Osteoblast (primary cell): ENCODE results near the gene ARHGEF6. TPM values are rescaled to one million over a fixed set of nuclear protein-coding genes. Genes with fewer than 3 reads are reported as not detected.

Experiments
- DNase-seq: peaks from one replicate; pipeline ENCODE4 v3.0.0; 2011; ENCODE audit warnings: low spot score, mixed read lengths; ENCODE audit not compliant: insufficient read length; ENCODE audit errors: missing footprints
- H2AFZ ChIP-seq: 2 replicates; pipeline ENCODE4 v1.6.0; 2011; ENCODE audit warnings: mild to moderate bottlenecking, low read length
- H3K27ac ChIP-seq: 2 replicates; pipeline ENCODE4 v1.5.1; 2011; ENCODE audit warnings: mild to moderate bottlenecking, low read depth, low read length, moderate library complexity
- H3K27me3 ChIP-seq: 2 replicates; pipeline ENCODE4 v1.6.0; 2012; ENCODE audit warnings: mild to moderate bottlenecking, control low read depth, inconsistent platforms, low read length, moderate library complexity; ENCODE audit not compliant: insufficient read depth
- H3K36me3 ChIP-seq: 2 replicates; pipeline ENCODE4 v1.5.1; 2011; ENCODE audit warnings: mild to moderate bottlenecking, low read length, control low read depth, moderate library complexity; ENCODE audit not compliant: insufficient read depth
- H3K4me1 ChIP-seq: 2 replicates; pipeline ENCODE4 v1.5.1; 2011; ENCODE audit warnings: mild to moderate bottlenecking, low read length, control low read depth, moderate library complexity; ENCODE audit not compliant: insufficient read depth
- H3K4me2 ChIP-seq: 2 replicates; pipeline ENCODE4 v1.6.0; 2011; ENCODE audit warnings: mild to moderate bottlenecking, low read length; ENCODE audit not compliant: insufficient read depth
- H3K4me3 ChIP-seq: fragments of 200-600 bp; sonication (generic); 3 replicates; pipeline ENCODE4 v1.5.1; 2012; ENCODE audit warnings: mild to moderate bottlenecking, low read length, inconsistent platforms; ENCODE audit not compliant: insufficient read depth
- H3K79me2 ChIP-seq: 2 replicates; pipeline ENCODE4 v1.6.0; 2012; ENCODE audit warnings: mild to moderate bottlenecking, low read length, control low read depth, inconsistent platforms; ENCODE audit not compliant: insufficient read depth
- H3K9me3 ChIP-seq: 2 replicates; pipeline ENCODE4 v1.5.1; 2011; ENCODE audit warnings: low read depth, low read length, control low read depth
- H4K20me1 ChIP-seq: 2 replicates; pipeline ENCODE4 v1.6.0; 2012; ENCODE audit warnings: mild to moderate bottlenecking, low read length, control low read depth; ENCODE audit not compliant: insufficient read depth
- total RNA-seq: library from RNA; depleted of rRNA; stranded (reverse); fragments of >200 nt; gene quantifications from 2 replicates; pipeline ENCODE4 v1.2.3, GENCODE V29; 2012
- TF ChIP-seq, protein P1 (sequence below): IDR thresholded peaks from 2 replicates; pipeline ENCODE4 v1.5.1; 2011; ENCODE audit warnings: mild to moderate bottlenecking, low read depth, low read length, moderate library complexity; ENCODE audit errors: extremely low read depth

Gene ARHGEF6
- total RNA-seq, 1 donor, result 17.4 TPM

DNA sequence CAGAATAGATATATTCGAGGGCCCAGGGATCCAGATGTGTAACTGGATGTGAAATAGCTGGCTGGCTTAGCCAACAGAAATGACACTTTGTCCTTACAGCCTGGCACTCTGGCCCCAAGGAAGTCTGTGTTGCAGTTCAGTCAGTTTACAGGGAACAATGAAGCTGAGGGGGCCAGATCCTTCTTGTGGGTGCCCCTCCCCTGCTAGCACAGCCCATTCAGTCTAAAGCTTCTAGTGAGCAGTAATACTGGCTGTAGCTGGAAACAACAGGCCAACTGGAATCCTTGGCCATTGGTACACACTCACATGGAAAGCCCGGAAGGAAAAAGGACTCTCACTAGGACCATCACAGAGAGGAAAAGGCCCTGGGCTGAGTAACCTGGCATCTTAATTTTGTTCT lies 155.5 kb downstream of the ARHGEF6 start:
- peaks cover 3% of the 10 kb centered on the region for H3K27me3 ChIP-seq
- no peak overlapping the region for H3K27ac ChIP-seq
- H3K4me2 ChIP-seq, result no peak overlapping the region
- no peaks in the 10 kb centered on the region for H4K20me1 ChIP-seq
- H2AFZ ChIP-seq, result no peak overlapping the region
- H3K4me1 ChIP-seq, result no peaks in the 10 kb centered on the region
- TF ChIP-seq, protein P1, sequence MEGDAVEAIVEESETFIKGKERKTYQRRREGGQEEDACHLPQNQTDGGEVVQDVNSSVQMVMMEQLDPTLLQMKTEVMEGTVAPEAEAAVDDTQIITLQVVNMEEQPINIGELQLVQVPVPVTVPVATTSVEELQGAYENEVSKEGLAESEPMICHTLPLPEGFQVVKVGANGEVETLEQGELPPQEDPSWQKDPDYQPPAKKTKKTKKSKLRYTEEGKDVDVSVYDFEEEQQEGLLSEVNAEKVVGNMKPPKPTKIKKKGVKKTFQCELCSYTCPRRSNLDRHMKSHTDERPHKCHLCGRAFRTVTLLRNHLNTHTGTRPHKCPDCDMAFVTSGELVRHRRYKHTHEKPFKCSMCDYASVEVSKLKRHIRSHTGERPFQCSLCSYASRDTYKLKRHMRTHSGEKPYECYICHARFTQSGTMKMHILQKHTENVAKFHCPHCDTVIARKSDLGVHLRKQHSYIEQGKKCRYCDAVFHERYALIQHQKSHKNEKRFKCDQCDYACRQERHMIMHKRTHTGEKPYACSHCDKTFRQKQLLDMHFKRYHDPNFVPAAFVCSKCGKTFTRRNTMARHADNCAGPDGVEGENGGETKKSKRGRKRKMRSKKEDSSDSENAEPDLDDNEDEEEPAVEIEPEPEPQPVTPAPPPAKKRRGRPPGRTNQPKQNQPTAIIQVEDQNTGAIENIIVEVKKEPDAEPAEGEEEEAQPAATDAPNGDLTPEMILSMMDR, result no peak
- DNase-seq, result peak; percentile 58
- no peaks in the 10 kb centered on the region for H3K36me3 ChIP-seq
- H3K4me3 ChIP-seq, result no peak overlapping the region
- H3K79me2 ChIP-seq, result no peaks in the 10 kb centered on the region
- no peaks in the 10 kb centered on the region for H3K9me3 ChIP-seq

- Histone ChIP-seq H3K4me1 (no peaks in the 10 kb centered on the region), H3K27me3 (peaks cover 3% of the 10 kb centered on the region), H3K27ac (no peak overlapping the region), H3K4me3 (no peak overlapping the region), H2AFZ (no peak overlapping the region), H3K9me3 (no peaks in the 10 kb centered on the region), H3K36me3 (no peaks in the 10 kb centered on the region), H3K4me2 (no peak overlapping the region), H4K20me1 (no peaks in the 10 kb centered on the region), H3K79me2 (no peaks in the 10 kb centered on the region)
- DNase-seq, result no peak
- TF ChIP-seq, protein P1, result no peak
Measured at GRCh38 chrX:136623396-136623795, 157.3 kb downstream of the ARHGEF6 start.

DNA sequence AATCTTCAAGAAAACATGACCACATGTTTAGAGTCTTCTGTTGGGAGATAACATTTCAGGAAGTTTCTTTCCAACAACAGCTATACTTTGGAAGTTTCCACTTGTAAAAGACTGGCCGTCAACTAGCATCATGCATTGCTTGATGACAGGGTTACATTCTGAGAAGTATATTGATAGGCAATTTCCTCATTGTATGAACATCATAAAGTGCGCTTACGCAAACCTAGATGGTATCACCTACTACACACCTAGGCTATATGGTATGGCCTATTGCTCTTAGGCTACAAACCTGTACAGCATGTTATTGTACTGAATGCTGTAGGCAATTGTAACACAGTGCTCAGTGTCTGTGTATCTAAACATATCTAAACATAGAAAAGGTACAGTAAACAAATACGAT lies 158.2 kb downstream of the ARHGEF6 start:
- Histone ChIP-seq H3K27me3 (peaks cover 3% of the 10 kb centered on the region), H3K4me1 (no peaks in the 10 kb centered on the region), H3K79me2 (no peaks in the 10 kb centered on the region), H3K4me3 (no peak overlapping the region), H3K36me3 (no peaks in the 10 kb centered on the region), H2AFZ (no peak overlapping the region), H3K4me2 (no peak overlapping the region), H4K20me1 (no peaks in the 10 kb centered on the region), H3K27ac (no peak overlapping the region), H3K9me3 (no peaks in the 10 kb centered on the region)
- TF ChIP-seq, protein P1, result no peak
- DNase-seq, result no peak

DNA sequence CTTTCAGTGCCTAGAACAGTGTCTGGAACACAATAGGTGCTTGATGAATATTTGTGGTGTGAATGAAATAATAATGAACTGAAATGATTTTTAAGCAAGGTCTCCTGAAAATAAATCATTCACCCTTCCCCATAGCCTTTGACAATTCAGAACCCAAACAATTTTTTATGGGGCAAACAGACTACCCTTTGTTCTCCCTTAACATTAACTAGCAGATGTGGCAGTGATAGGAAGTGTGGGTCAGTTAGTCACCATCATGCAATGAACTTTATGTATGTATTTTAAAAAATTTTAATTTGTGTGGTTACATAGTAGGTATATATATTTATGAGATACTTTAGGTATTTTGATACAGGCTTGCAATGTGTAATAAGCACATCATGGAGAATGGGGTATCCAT lies 160.0 kb downstream of the ARHGEF6 start:
- Histone ChIP-seq H2AFZ (no peak overlapping the region), H3K4me1 (no peaks in the 10 kb centered on the region), H3K9me3 (no peaks in the 10 kb centered on the region), H3K4me3 (no peak overlapping the region), H3K27ac (no peak overlapping the region), H3K27me3 (peaks cover 3% of the 10 kb centered on the region), H3K79me2 (no peaks in the 10 kb centered on the region), H4K20me1 (no peaks in the 10 kb centered on the region), H3K36me3 (no peaks in the 10 kb centered on the region), H3K4me2 (no peak overlapping the region)
- DNase-seq, result no peak
- TF ChIP-seq, protein P1, result no peak
